ENCODE results near the gene MLLT10. TPM values are rescaled to one million over a fixed set of nuclear protein-coding genes. Genes with fewer than 3 reads are reported as not detected.

Gene MLLT10
- total and polyA plus RNA-seq, 9 of the 15 experiments (the other 6 are each of a cell fraction or from before 2014, with no cell fraction given): 18.8 to 81.4 (median 64.2) TPM

DNA sequence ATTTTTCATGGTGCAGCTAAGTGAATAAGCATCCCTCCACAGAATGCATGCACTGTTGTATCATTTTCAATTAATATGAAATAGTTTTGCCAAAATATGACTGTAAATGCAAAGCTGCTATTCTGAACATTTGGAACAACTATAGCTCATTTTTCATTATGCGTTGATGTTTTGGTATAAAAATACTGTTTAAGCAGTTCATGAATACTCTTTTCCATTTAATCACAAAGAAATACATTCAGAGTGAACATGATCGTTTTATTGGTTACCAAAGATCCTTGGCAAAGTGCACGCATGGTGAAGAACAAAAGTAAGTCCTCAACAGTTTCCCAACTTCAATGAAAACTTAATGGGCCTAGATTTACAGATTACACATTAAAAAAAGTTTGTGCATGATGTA lies 41.6 kb upstream of the MLLT10 start:
- Histone ChIP-seq H2AFZ (ENCODE audit: low read depth, low read length) (no peak overlapping the region), H3K27ac (ENCODE audit: extremely low read depth, low read depth, low read length) (no peak overlapping the region), H3K9me1 (ENCODE audit: control insufficient read depth, insufficient read depth, low read length) (no peaks in the 10 kb centered on the region), H3K4me3 (no peak overlapping the region), H3K9me3 (replicated peaks; ENCODE audit: control insufficient read depth, insufficient read depth, low read depth, low read length) (no peaks in the 10 kb centered on the region; the same call in 1 of the 2 replicates), H3K79me2 (ENCODE audit: control insufficient read depth, insufficient read depth, low read length) (no peaks in the 10 kb centered on the region), H4K20me1 (replicated peaks; ENCODE audit: control insufficient read depth, insufficient read depth, low read length) (no peaks in the 10 kb centered on the region), H3K4me1 (replicated peaks in 1 of 2; ENCODE audit: control insufficient read depth in 2 of 2, insufficient read depth in 2 of 2, low read length in 2 of 2) (peaks cover 0 to 33% of the 10 kb centered on the region in 2 experiments; a peak in 2 of 5 replicates), H3K4me2 (ENCODE audit: insufficient read depth, low read length) (no peak overlapping the region), H3K9ac (ENCODE audit: insufficient read depth in 1 of 2, low read depth in 2 of 2, low read length in 2 of 2) (no peak overlapping the region), H3K27me3 (ENCODE audit: control insufficient read depth in 2 of 2, insufficient read depth in 2 of 2, low read length in 2 of 2) (no peaks in the 10 kb centered on the region), H3K36me3 (ENCODE audit: control insufficient read depth, insufficient read depth, low read length) (no peaks in the 10 kb centered on the region)
- ChIA-PET CTCF (ENCODE audit: low intra/inter-chr PET ratio) (no interaction called here), POLR2A (interaction anchor here (0.7 kb wide), 1 partner anchor 489 kb away, joined by 3 read pairs; no protein-coding TSS in a partner anchor)
- WGBS (ENCODE audit: insufficient coverage, low coverage, missing lambda C conversion rate): 37% methylated on average over 3 of the region's 3 CpGs
- FAIRE-seq: peak; percentile 64
- no peak for DNase-seq (ENCODE audit: extremely low read depth in 1 of 4, low spot score in 3 of 4)
- TF ChIP-seq, protein P1, sequence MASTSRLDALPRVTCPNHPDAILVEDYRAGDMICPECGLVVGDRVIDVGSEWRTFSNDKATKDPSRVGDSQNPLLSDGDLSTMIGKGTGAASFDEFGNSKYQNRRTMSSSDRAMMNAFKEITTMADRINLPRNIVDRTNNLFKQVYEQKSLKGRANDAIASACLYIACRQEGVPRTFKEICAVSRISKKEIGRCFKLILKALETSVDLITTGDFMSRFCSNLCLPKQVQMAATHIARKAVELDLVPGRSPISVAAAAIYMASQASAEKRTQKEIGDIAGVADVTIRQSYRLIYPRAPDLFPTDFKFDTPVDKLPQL (IDR thresholded peaks at IDR 0.05; ENCODE audit: extremely low read depth, insufficient read length): no peak
- in situ Hi-C loops (cut with MboI): loop anchor here (25.0 kb wide), 1 partner anchor 445 kb away; no protein-coding TSS in a partner anchor
- intact Hi-C loops (cut with micrococcal nuclease): loop anchor here (5.0 to 10.0 kb wide), 2 partner anchors 112 to 215 kb away; no protein-coding TSS in a partner anchor
- BruUV-seq (replicated peaks): no TSS peak
- no peak for ATAC-seq

DNA sequence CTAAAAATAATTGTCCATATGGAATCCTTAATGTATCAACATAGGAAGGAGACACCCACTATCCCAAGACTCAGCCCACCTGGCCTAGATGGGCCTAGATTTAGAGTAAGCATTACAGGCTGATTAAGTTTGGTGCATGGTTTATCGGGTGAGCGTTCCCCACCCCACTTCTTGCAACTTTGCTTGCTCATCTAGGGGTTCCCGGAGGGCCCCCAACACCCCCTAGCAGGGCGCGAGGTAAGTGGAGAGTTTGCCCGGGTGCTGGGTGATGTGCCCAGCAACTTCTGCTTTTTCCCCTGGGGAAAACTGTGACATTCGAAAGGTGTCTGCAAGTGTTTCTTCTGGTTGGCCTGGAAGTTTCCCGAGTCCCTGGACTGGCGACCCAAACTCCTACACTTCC lies 40.2 kb upstream of the MLLT10 start:
- POLR2A ChIA-PET: interaction anchor here (0.7 to 1.2 kb wide), 2 partner anchors 32 to 40 kb away, joined by 3 to 4 read pairs; partner anchors contain the start of genes MLLT10 and SKIDA1
- WGBS (ENCODE audit: insufficient coverage, low coverage, missing lambda C conversion rate): 81% methylated on average over 9 of the region's 9 CpGs
- Histone ChIP-seq H3K9ac (ENCODE audit: insufficient read depth in 1 of 2, low read depth in 2 of 2, low read length in 2 of 2) (no peak overlapping the region), H3K27me3 (ENCODE audit: control insufficient read depth in 2 of 2, insufficient read depth in 2 of 2, low read length in 2 of 2) (no peaks in the 10 kb centered on the region), H3K9me1 (ENCODE audit: control insufficient read depth, insufficient read depth, low read length) (no peaks in the 10 kb centered on the region), H3K27ac (ENCODE audit: extremely low read depth, low read depth, low read length) (no peak overlapping the region), H3K79me2 (ENCODE audit: control insufficient read depth, insufficient read depth, low read length) (no peaks in the 10 kb centered on the region), H3K36me3 (ENCODE audit: control insufficient read depth, insufficient read depth, low read length) (no peaks in the 10 kb centered on the region), H4K20me1 (replicated peaks; ENCODE audit: control insufficient read depth, insufficient read depth, low read length) (no peaks in the 10 kb centered on the region), H3K4me1 (replicated peaks in 1 of 2; ENCODE audit: control insufficient read depth in 2 of 2, insufficient read depth in 2 of 2, low read length in 2 of 2) (peaks cover 0 to 33% of the 10 kb centered on the region in 2 experiments; a peak in 2 of 5 replicates), H3K9me3 (replicated peaks; ENCODE audit: control insufficient read depth, insufficient read depth, low read depth, low read length) (no peaks in the 10 kb centered on the region; the same call in 1 of the 2 replicates), H3K4me3 (no peak overlapping the region), H2AFZ (ENCODE audit: low read depth, low read length) (no peak overlapping the region), H3K4me2 (ENCODE audit: insufficient read depth, low read length) (no peak overlapping the region)
- no TSS peak for BruUV-seq (replicated peaks)
- intact Hi-C loops (cut with micrococcal nuclease) (loop anchor here (5.0 to 10.0 kb wide), 2 partner anchors 111 to 216 kb away; no protein-coding TSS in a partner anchor), in situ Hi-C loops (cut with MboI) (loop anchor here (25.0 kb wide), 1 partner anchor 444 kb away; no protein-coding TSS in a partner anchor)
- DNase-seq (ENCODE audit: extremely low read depth in 1 of 4, low spot score in 3 of 4): no peak
- FAIRE-seq: no peak
- no peak for ATAC-seq
- CTCF ChIA-PET (ENCODE audit: low intra/inter-chr PET ratio): no interaction called here
- TF ChIP-seq, protein P2, sequence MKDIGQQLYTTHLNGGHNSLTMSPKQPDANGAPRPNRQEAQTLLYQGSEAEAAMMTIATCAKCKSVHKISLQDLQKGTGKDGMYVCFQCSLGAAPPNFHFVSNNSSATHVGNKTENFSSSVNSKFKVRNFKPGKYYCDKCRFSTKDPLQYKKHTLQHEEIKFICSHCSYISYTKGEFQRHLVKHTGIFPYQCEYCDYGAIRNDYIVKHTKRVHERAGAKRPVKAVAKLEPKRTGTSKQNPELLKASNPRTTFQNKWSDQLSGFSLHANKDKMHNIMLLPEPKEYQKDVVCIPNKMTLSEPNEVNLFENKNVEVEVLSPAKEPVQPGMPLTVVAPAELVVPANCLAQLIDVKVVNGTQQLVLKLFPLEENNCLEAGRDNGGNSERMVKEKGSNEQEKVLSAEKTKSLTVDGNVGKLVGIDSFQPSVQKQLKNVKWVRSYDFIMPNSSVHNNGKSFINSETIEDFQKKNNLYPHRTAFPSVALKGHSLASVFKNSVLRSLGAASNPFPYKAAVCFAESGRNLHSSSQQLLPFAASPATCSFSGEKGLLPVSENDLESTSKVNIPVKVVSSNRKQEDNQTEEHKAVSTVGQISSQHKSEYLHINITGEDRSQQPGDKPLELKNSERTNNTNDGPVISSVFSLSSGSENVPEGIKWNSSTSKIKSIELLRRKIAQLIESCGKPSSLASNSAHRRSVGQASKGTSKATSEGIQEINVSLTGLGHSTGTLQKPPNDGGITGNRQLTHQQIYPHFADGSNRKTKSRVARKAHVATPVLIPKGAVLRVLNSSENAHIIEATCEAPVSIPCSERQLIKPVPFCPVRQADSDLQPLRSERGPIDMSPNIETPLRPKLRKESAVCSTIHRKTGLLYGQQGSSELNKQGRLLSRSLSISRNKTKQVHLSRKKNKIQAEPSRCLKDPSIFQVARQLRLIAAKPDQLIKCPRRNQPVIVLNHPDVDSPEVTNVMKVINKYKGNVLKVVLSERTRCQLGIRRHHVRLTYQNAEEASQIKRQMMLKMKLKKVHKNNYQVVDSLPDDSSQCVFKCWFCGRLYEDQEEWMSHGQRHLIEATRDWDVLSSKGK (CRISPR knock-in tag; IDR thresholded peaks at IDR 0.05): no peak
- TF ChIP-seq ZNF561 (CRISPR knock-in tag; conservative IDR thresholded peaks at IDR 0.05) (no peak), MXI1 (IDR thresholded peaks at IDR 0.05; ENCODE audit: low read depth, low read length) (no peak), TEAD4 (IDR thresholded peaks at IDR 0.05; ENCODE audit: low read length) (no peak), TEAD4 (CRISPR knock-in tag; IDR thresholded peaks at IDR 0.05; ENCODE audit: borderline replicate concordance) (no peak), HDAC6 (IDR thresholded peaks at IDR 0.05; ENCODE audit: low read depth, low read length) (no peak), MTA2 (IDR thresholded peaks at IDR 0.05; ENCODE audit: low read depth) (no peak), SIRT6 (IDR thresholded peaks at IDR 0.05; ENCODE audit: low read depth, low read length) (no peak), CCNT2 (IDR thresholded peaks at IDR 0.05; ENCODE audit: borderline replicate concordance, extremely low read depth, insufficient read length, low read depth, low read length) (no peak)
- TF ChIP-seq, protein P3, sequence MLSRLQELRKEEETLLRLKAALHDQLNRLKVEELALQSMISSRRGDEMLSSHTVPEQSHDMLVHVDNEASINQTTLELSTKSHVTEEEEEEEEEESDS (CRISPR knock-in tag; IDR thresholded peaks at IDR 0.05): no peak
